Fibroblast of the aortic adventitia (primary cell): ENCODE data around the gene NWD2. TPM values are rescaled to one million over a fixed set of nuclear protein-coding genes. Genes with fewer than 3 reads are reported as not detected.
"Not testable (repeated sequence)": the region's sequence is repeated elsewhere in the genome, so short reads cannot be mapped to it uniquely, and the experiment has no call there.

Experiments
- DNase-seq: peaks from one replicate; pipeline ENCODE4 v3.0.0-alpha.2; 2010; ENCODE audit warnings: low read depth
- H3K4me3 ChIP-seq: 2 replicates; pipeline ENCODE4 v1.5.1; 2011; ENCODE audit warnings: low read depth, mild to moderate bottlenecking, control low read depth, low read length, moderate library complexity
- CTCF ChIP-seq: IDR thresholded peaks from 2 replicates; pipeline ENCODE4 v1.5.1; 2011; ENCODE audit warnings: mild to moderate bottlenecking, low read length, control low read depth, inconsistent platforms; ENCODE audit not compliant: insufficient read depth
- total RNA-seq: library from RNA; depleted of rRNA; stranded (reverse); fragments of >200 nt; gene quantifications from 2 replicates; pipeline ENCODE4 v1.2.3, GENCODE V29; 2012; ENCODE audit warnings: low replicate concordance

The NWD2 gene
- total RNA-seq = not detected in 2 replicates

GRCh38 chr4:37244583-37245390 lies at the start of gene NWD2:
TSS of gene NWD2 (plus strand) at chr4:37244743. CDS start at chr4:37245068, 325 bp downstream.
- DNase-seq = no peak
- no peak for TF ChIP-seq CTCF
- H3K4me3 ChIP-seq = no peak within 1 kb of the TSS

GRCh38 chr4:37197899-37198298 lies 46.6 kb upstream of the NWD2 start:
- H3K4me3 ChIP-seq = no peak overlapping the region
- DNase-seq = no peak
- no peak for TF ChIP-seq CTCF

- DNase-seq, H3K4me3 ChIP-seq: not testable (repeated sequence)
Observed at GRCh38 chr4:37204740-37205139, 39.8 kb upstream of the NWD2 start.

- no peak for DNase-seq
- TF ChIP-seq CTCF = no peak
- H3K4me3 ChIP-seq = no peak overlapping the region
Observed at GRCh38 chr4:37216209-37216608, 28.3 kb upstream of the NWD2 start.

GRCh38 chr4:37219242-37219641 lies 25.3 kb upstream of the NWD2 start:
- no peak for TF ChIP-seq CTCF

GRCh38 chr4:37219990-37220389 lies 24.6 kb upstream of the NWD2 start:
- TF ChIP-seq CTCF = no peak
- no peak for DNase-seq
- H3K4me3 ChIP-seq = no peak overlapping the region

More at GRCh38 chr4:37219242-37219641, 25.3 kb upstream of the NWD2 start:
- no peak overlapping the region for H3K4me3 ChIP-seq
- DNase-seq = no peak

- DNase-seq = no peak
- H3K4me3 ChIP-seq = no peak overlapping the region
- no peak for TF ChIP-seq CTCF
Observed at GRCh38 chr4:37220685-37221084, 23.9 kb upstream of the NWD2 start.
